Mesothelial cell of epicardium (in vitro differentiated cells): ENCODE measurements around the gene ATF7IP. TPM values are rescaled to one million over a fixed set of nuclear protein-coding genes. Genes with fewer than 3 reads are reported as not detected.

ENCODE experiments used
- DNase-seq, 2 experiments: peaks; one replicate each; pipeline ENCODE4 v3.0.0; 2021; ENCODE audit warnings: low spot score in 2 of 2; ENCODE audit not compliant: unreplicated experiment in 2 of 2
- H3K27ac Mint-ChIP-seq: 2 replicates; pipeline ENCODE4 v1.8.0; 2021; ENCODE audit warnings: mixed read lengths
- H3K27me3 Mint-ChIP-seq: 2 replicates; pipeline ENCODE4 v1.8.0; 2021; ENCODE audit warnings: low read depth, mixed read lengths
- H3K36me3 Mint-ChIP-seq: 2 replicates; pipeline ENCODE4 v1.8.0; 2021; ENCODE audit warnings: mixed read lengths
- H3K4me1 Mint-ChIP-seq: 2 replicates; pipeline ENCODE4 v1.8.0; 2021; ENCODE audit warnings: mixed read lengths
- H3K4me3 Mint-ChIP-seq: 2 replicates; pipeline ENCODE4 v1.8.0; 2021; ENCODE audit warnings: mild to moderate bottlenecking, moderate library complexity, mixed read lengths
- H3K9me3 Mint-ChIP-seq: 2 replicates; pipeline ENCODE4 v1.8.0; 2021; ENCODE audit warnings: mixed read lengths
- CTCF ChIP-seq: fragments of 200-600 bp; sonication (generic); IDR thresholded peaks from one replicate; pipeline ENCODE4 v1.5.0; 2021; ENCODE audit warnings: antibody characterized with exemption; ENCODE audit not compliant: unreplicated experiment
- total RNA-seq: library from RNA; stranded (reverse); gene quantifications from 3 replicates; pipeline ENCODE4 v1.2.1, GENCODE V29; 2021

The ATF7IP gene
- total RNA-seq, 1 donor from 2014 or later, result 192 TPM

- H3K27me3 Mint-ChIP-seq, result no peaks in the 10 kb centered on the region
- H3K4me1 Mint-ChIP-seq, result no peaks in the 10 kb centered on the region
- no peak for TF ChIP-seq CTCF
- H3K9me3 Mint-ChIP-seq, result peaks cover 17% of the 10 kb centered on the region
- no peak overlapping the region for H3K4me3 Mint-ChIP-seq
- H3K36me3 Mint-ChIP-seq, result peaks cover 11% of the 10 kb centered on the region
- no peak overlapping the region for H3K27ac Mint-ChIP-seq
- no peak for DNase-seq
These were observed 9.3 kb upstream of the ATF7IP start for GRCh38 chr12:14356147-14356546.

- no peak for TF ChIP-seq CTCF
- H3K4me3 Mint-ChIP-seq, result no peak overlapping the region
- no peaks in the 10 kb centered on the region for H3K27me3 Mint-ChIP-seq
- peaks cover 11% of the 10 kb centered on the region for H3K36me3 Mint-ChIP-seq
- DNase-seq, result no peak
- no peaks in the 10 kb centered on the region for H3K4me1 Mint-ChIP-seq
- H3K27ac Mint-ChIP-seq, result no peak overlapping the region
- peaks cover 12% of the 10 kb centered on the region for H3K9me3 Mint-ChIP-seq
These were observed 8.0 kb upstream of the ATF7IP start for GRCh38 chr12:14357486-14357885.

- Mint-ChIP-seq H3K36me3 (peaks cover 1% of the 10 kb centered on the region), H3K4me3 (no peak overlapping the region), H3K9me3 (no peaks in the 10 kb centered on the region), H3K27me3 (no peaks in the 10 kb centered on the region), H3K27ac (no peak overlapping the region), H3K4me1 (peaks cover 3% of the 10 kb centered on the region)
- no peak for DNase-seq
- no peak for TF ChIP-seq CTCF
These were observed 3.1 kb upstream of the ATF7IP start for GRCh38 chr12:14362352-14362751.

- no peaks in the 10 kb centered on the region for H3K27me3 Mint-ChIP-seq
- no peak for DNase-seq
- peak overlapping the region; percentile 95 for H3K27ac Mint-ChIP-seq
- H3K4me3 Mint-ChIP-seq, result peak overlapping the region; percentile 94
- peaks cover 2% of the 10 kb centered on the region for H3K36me3 Mint-ChIP-seq
- peaks cover 6% of the 10 kb centered on the region for H3K4me1 Mint-ChIP-seq
- H3K9me3 Mint-ChIP-seq, result no peaks in the 10 kb centered on the region
- TF ChIP-seq CTCF, result no peak
These were observed 755 bp upstream of the ATF7IP start for GRCh38 chr12:14364583-14365271.

- Mint-ChIP-seq H3K4me3 (peak overlapping the region; percentile 94), H3K9me3 (peaks cover 7% of the 10 kb centered on the region), H3K36me3 (peaks cover 10% of the 10 kb centered on the region), H3K4me1 (peaks cover 10% of the 10 kb centered on the region), H3K27me3 (no peaks in the 10 kb centered on the region), H3K27ac (peak overlapping the region; percentile 95)
- no peak for TF ChIP-seq CTCF
- no peak for DNase-seq
These were observed 942 bp downstream of the ATF7IP start for GRCh38 chr12:14366209-14367039.
